DLD1 (cell line): ENCODE measurements around the gene MYO18B.

Experiments used
- in situ Hi-C: cut with HindIII; loops from 2 replicates; pipeline ENCODE4 v1.10.0; 2017; ENCODE audit warnings: low sequenced_read_pairs

MYO18B gene

GRCh38 chr22:25892678-25893077 is 150.7 kb downstream of the MYO18B start:
- in situ Hi-C loops: no loop called here

- in situ Hi-C loops: no loop called here
Observed at GRCh38 chr22:25895678-25896077, 153.7 kb downstream of the MYO18B start.

- in situ Hi-C loops: no loop called here
Observed at GRCh38 chr22:25896098-25896497, 154.1 kb downstream of the MYO18B start.

- in situ Hi-C loops: no loop called here
Observed at GRCh38 chr22:25896592-25896991, 154.6 kb downstream of the MYO18B start.

GRCh38 chr22:25898707-25899365 is 156.8 kb downstream of the MYO18B start:
- in situ Hi-C loops: no loop called here

- in situ Hi-C loops: no loop called here
Observed at GRCh38 chr22:25899566-25899965, 157.6 kb downstream of the MYO18B start.

- in situ Hi-C loops: no loop called here
Observed at GRCh38 chr22:25900390-25900789, 158.4 kb downstream of the MYO18B start.

GRCh38 chr22:25900880-25901279 is 158.9 kb downstream of the MYO18B start:
- in situ Hi-C loops: no loop called here

GRCh38 chr22:25902402-25902801 is 160.4 kb downstream of the MYO18B start:
- in situ Hi-C loops: no loop called here

GRCh38 chr22:25903294-25903693 is 161.3 kb downstream of the MYO18B start:
- in situ Hi-C loops: no loop called here

GRCh38 chr22:25908212-25908611 is 166.2 kb downstream of the MYO18B start:
- in situ Hi-C loops: no loop called here

- in situ Hi-C loops: no loop called here
Observed at GRCh38 chr22:25908755-25909154, 166.8 kb downstream of the MYO18B start.

GRCh38 chr22:25909614-25910387 is 167.8 kb downstream of the MYO18B start:
- in situ Hi-C loops: no loop called here

GRCh38 chr22:25911243-25911972 is 169.4 kb downstream of the MYO18B start:
- in situ Hi-C loops: no loop called here

GRCh38 chr22:25919452-25919851 is 177.5 kb downstream of the MYO18B start:
- in situ Hi-C loops: no loop called here

GRCh38 chr22:25922141-25922540 is 180.2 kb downstream of the MYO18B start:
- in situ Hi-C loops: no loop called here

- in situ Hi-C loops: no loop called here
Observed at GRCh38 chr22:25923914-25924313, 181.9 kb downstream of the MYO18B start.

GRCh38 chr22:25928038-25928437 is 186.1 kb downstream of the MYO18B start:
- in situ Hi-C loops: no loop called here

- in situ Hi-C loops: no loop called here
Observed at GRCh38 chr22:25929321-25929878, 187.4 kb downstream of the MYO18B start.

GRCh38 chr22:25930083-25930482 is 188.1 kb downstream of the MYO18B start:
- in situ Hi-C loops: no loop called here

- in situ Hi-C loops: no loop called here
Observed at GRCh38 chr22:25930788-25931310, 188.9 kb downstream of the MYO18B start.
